Endodermal cell (in vitro differentiated cells): ENCODE results near the gene TRIO. TPM values are rescaled to one million over a fixed set of nuclear protein-coding genes. Genes with fewer than 3 reads are reported as not detected.

Experiments
- DNase-seq: peaks from one replicate; pipeline ENCODE4 v3.0.0-alpha.2; 2017
- H3K27ac ChIP-seq: 2 replicates; pipeline ENCODE4 v1.5.1; 2013; ENCODE audit warnings: mild to moderate bottlenecking, low read depth, low read length, moderate library complexity
- H3K27me3 ChIP-seq: 2 replicates; pipeline ENCODE4 v1.6.1; 2013; ENCODE audit warnings: mild to moderate bottlenecking, low read length, moderate library complexity; ENCODE audit not compliant: insufficient read depth, control insufficient read depth, poor library complexity, severe bottlenecking
- H3K36me3 ChIP-seq: 2 replicates; pipeline ENCODE4 v1.7.0; 2013; ENCODE audit warnings: mild to moderate bottlenecking, low read length, moderate library complexity; ENCODE audit not compliant: control insufficient read depth, insufficient read depth
- H3K4me1 ChIP-seq: one replicate; pipeline ENCODE4 v1.7.0; 2013; ENCODE audit warnings: low read length; ENCODE audit not compliant: control insufficient read depth, insufficient read depth
- H3K4me3 ChIP-seq: 2 replicates; pipeline ENCODE4 v1.5.1; 2013; ENCODE audit warnings: mild to moderate bottlenecking, low read length, moderate library complexity
- H3K9ac ChIP-seq: 2 replicates; pipeline ENCODE4 v1.6.1; 2013; ENCODE audit warnings: mild to moderate bottlenecking, low read length, moderate library complexity; ENCODE audit not compliant: poor library complexity, severe bottlenecking; ENCODE audit errors: extremely low read depth
- H3K9me3 ChIP-seq: 2 replicates; pipeline ENCODE4 v1.6.1; 2013; ENCODE audit warnings: mild to moderate bottlenecking, low read length, moderate library complexity; ENCODE audit not compliant: control insufficient read depth
- H3K27ac Mint-ChIP-seq: 2 replicates; pipeline ENCODE4 v1.8.0; 2020; ENCODE audit warnings: mixed read lengths
- H3K27me3 Mint-ChIP-seq: 2 replicates; pipeline ENCODE4 v1.8.0; 2021; ENCODE audit warnings: mild to moderate bottlenecking, mixed read lengths; ENCODE audit not compliant: insufficient read depth
- H3K36me3 Mint-ChIP-seq: 2 replicates; pipeline ENCODE4 v1.8.0; 2020; ENCODE audit warnings: low read depth, mixed read lengths
- H3K4me1 Mint-ChIP-seq: 2 replicates; pipeline ENCODE4 v1.8.0; 2020; ENCODE audit warnings: mixed read lengths
- H3K4me3 Mint-ChIP-seq: 2 replicates; pipeline ENCODE4 v1.8.0; 2020; ENCODE audit warnings: mild to moderate bottlenecking, moderate library complexity, mixed read lengths
- H3K9me3 Mint-ChIP-seq: 2 replicates; pipeline ENCODE4 v1.8.0; 2020; ENCODE audit warnings: mild to moderate bottlenecking, mixed read lengths
- CTCF ChIP-seq: fragments of 200-600 bp; sonication (generic); conservative IDR thresholded peaks from 2 replicates; pipeline ENCODE4 v1.5.0; 2021; ENCODE audit warnings: antibody characterized with exemption, mild to moderate bottlenecking
- WGBS, 2 experiments: methylation state at CpG; one replicate each; pipeline versions ENCODE4 v1.1.5 to v1.1.7; 2013; ENCODE audit warnings: missing lambda C conversion rate in 2 of 2, mixed read lengths in 1 of 2; ENCODE audit not compliant: insufficient coverage in 1 of 2, insufficient read length in 1 of 2; 5-methylcytosine and 5-hydroxymethylcytosine counted together
- total RNA-seq, 2 donors: library from RNA; stranded (reverse); fragmentation: NEBNext Ultra II Directional in 1 of 2; extraction: Animal tissue kit (Norgen Biotek cat#: 25700) in 1 of 2; gene quantifications; 2 replicates in 1 of 2; 3 replicates in 1 of 2; pipeline ENCODE4 v1.2.1, GENCODE V29; 2021

TRIO gene
- total RNA-seq, 2 donors from 2014 or later, result 88.3 to 109 TPM

DNA sequence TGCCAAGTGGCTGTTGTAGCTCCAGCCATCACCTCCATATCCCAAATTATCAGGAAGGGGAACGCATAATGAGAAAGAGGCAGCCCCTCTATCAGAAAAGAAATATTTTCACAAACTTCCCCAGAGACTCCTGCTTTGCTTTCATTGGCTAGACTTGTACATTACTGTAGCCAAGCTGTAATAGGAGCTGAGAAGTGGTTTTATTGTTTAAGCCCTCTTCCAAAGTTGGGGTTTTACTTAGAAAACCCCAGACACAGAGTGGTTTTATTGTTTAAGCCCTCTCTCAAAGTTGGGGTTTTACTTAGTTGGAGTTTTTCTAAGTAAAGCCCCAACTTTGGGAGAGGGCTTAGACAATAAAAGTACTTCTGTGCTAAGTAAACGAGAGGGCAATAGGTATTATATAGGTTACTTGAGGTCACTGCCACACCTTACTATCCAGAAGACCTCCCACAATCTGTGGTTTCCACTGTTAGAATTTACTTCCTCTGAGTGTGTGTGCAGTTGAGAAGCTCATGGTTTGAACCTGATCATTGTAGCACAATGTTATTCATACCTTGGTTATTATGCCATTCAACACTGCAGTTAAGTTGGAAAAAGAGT, 222.8 kb downstream of the TRIO start:
- no peak for DNase-seq
- no peaks in the 10 kb centered on the region for H3K4me1 ChIP-seq
- TF ChIP-seq CTCF, result no peak
- Mint-ChIP-seq H3K36me3 (peaks cover 76% of the 10 kb centered on the region), H3K27me3 (no peaks in the 10 kb centered on the region), H3K9me3 (no peaks in the 10 kb centered on the region), H3K4me1 (no peaks in the 10 kb centered on the region), H3K4me3 (no peak overlapping the region), H3K27ac (no peak overlapping the region)
- no peaks in the 10 kb centered on the region for H3K27me3 ChIP-seq
- H3K27ac ChIP-seq, result no peak overlapping the region
- H3K9ac ChIP-seq, result no peak overlapping the region
- H3K9me3 ChIP-seq, result no peaks in the 10 kb centered on the region
- H3K4me3 ChIP-seq, result no peak overlapping the region
- 100% methylated on average over 2 of the region's 2 CpGs; no CpG with 5 or more reads in 1 of the 2 experiments for WGBS, 2 experiments
- peaks cover 76% of the 10 kb centered on the region for H3K36me3 ChIP-seq

DNA sequence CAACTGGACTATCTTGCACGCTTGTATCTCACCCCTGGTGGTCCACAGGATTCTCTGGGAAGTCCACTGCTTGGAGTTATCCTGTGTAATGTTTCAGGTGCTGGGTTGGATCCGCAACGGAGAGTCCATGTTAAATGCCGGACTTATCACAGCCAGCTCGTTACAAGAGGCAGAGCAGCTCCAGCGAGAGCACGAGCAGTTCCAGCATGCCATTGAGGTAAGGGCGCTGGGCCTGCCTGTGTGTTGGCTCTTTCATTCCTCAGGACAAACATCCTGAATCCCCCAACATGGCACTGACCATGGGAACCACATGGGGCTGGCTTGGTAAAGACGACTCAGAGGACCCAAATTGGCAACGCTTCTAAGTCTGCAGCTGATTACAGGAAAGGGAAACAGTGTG, 223.6 kb downstream of the TRIO start:
- Histone ChIP-seq H3K9me3 (no peaks in the 10 kb centered on the region), H3K36me3 (peaks cover 79% of the 10 kb centered on the region), H3K4me1 (no peaks in the 10 kb centered on the region), H3K27me3 (no peaks in the 10 kb centered on the region), H3K9ac (no peak overlapping the region), H3K4me3 (no peak overlapping the region), H3K27ac (no peak overlapping the region)
- no peaks in the 10 kb centered on the region for H3K9me3 Mint-ChIP-seq
- no peak for DNase-seq
- no peak overlapping the region for H3K27ac Mint-ChIP-seq
- no peak overlapping the region for H3K4me3 Mint-ChIP-seq
- 94 to 96% methylated on average over 7 to 10 of the region's 10 CpGs for whole genome bisulfite sequencing, 2 experiments
- H3K27me3 Mint-ChIP-seq, result no peaks in the 10 kb centered on the region
- TF ChIP-seq CTCF, result no peak
- no peaks in the 10 kb centered on the region for H3K4me1 Mint-ChIP-seq
- peaks cover 70% of the 10 kb centered on the region for H3K36me3 Mint-ChIP-seq

DNA sequence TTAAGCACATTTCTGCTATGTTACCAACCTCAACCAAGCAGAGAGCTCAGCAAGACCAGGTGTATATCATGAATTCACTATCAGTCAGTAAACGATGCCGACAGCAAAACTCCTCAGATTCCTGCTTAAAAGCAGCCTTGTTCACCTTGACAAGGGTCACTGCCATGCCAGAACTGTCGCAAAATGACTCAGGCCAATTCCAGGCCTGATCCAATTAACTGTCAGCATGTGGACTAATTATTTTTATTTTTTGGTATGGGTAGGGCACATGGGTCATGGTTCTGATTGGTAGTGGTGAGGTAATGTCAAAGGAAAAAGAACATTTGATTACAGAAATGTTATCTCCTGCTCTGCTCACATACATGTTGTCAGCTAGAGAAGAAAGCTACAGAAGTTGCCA, 224.2 kb downstream of the TRIO start:
- no peaks in the 10 kb centered on the region for H3K9me3 Mint-ChIP-seq
- 97% methylated on average over 3 of the region's 3 CpGs for WGBS, 2 experiments
- H3K4me1 Mint-ChIP-seq, result no peaks in the 10 kb centered on the region
- H3K4me3 ChIP-seq, result no peak overlapping the region
- H3K4me1 ChIP-seq, result no peaks in the 10 kb centered on the region
- peaks cover 71% of the 10 kb centered on the region for H3K36me3 Mint-ChIP-seq
- H3K4me3 Mint-ChIP-seq, result no peak overlapping the region
- H3K9me3 ChIP-seq, result no peaks in the 10 kb centered on the region
- no peak for TF ChIP-seq CTCF
- H3K27me3 Mint-ChIP-seq, result no peaks in the 10 kb centered on the region
- H3K9ac ChIP-seq, result no peak overlapping the region
- peaks cover 81% of the 10 kb centered on the region for H3K36me3 ChIP-seq
- H3K27me3 ChIP-seq, result no peaks in the 10 kb centered on the region
- H3K27ac Mint-ChIP-seq, result no peak overlapping the region
- H3K27ac ChIP-seq, result no peak overlapping the region
- no peak for DNase-seq
